HuH-7.5 (cell line): ENCODE measurements around the gene NEMF.
"Not testable (repeated sequence)": the region's sequence is repeated elsewhere in the genome, so short reads cannot be mapped to it uniquely, and the experiment has no call there.

Source experiments
- DNase-seq: peaks from one replicate; pipeline ENCODE4 v3.0.0; 2011; ENCODE audit warnings: low spot score

NEMF gene

DNA sequence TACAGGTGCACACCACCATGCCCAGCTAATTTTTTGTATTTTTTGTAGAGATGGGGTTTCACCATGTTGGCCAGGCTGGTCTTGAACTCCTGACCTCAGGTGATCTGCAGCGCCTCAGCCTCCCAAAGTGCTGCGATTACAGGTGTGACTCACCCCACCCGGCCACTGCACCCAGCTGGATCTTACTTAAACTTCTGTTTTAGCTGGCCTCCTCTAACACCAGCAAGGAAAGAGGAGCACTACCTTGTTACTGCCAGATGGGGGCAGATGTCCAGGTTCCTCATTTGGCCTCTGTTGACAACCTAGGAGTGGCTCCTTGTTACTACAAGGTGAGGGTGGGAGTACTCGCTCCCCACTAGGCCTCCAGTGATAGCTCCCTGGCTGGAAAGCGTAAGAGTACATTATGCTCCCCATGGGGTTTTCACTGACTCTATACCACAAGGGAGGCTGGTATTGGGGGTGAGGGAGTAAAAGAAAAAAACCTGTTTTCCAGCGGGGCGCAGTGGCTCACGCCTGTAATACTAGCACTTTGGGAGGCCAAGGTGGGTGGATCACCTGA lies 27.1 kb upstream of the NEMF start:
- no peak for DNase-seq

- no peak for DNase-seq
These were observed 24.1 kb upstream of the NEMF start for GRCh38 chr14:49876563-49877127.

DNA sequence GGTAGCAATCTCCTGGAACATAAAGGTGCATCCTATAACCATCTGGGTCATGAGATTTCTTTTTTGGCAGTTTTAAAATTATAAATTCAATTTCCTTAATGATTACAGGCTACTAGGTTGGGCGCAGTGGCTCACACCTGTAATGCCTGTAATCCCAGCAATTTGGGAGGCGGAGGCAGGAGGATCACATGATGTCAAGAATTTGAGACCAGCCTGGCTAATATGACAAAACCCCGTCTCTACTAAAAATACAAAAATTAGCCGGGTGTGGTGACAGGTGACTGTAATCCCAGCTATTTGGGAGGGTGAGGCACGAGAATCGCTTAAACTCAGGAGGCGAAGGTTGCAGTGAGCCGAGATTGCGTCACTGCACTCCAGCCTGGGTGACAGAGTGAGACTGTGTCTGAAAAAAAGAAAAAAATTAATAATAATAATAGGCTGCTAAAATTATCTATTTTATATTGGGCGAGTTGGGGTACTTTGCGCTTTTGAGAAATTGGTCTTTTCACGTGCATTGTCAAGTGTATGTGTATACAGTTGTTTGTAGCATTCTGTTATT lies 23.1 kb upstream of the NEMF start:
- DNase-seq = no peak

DNA sequence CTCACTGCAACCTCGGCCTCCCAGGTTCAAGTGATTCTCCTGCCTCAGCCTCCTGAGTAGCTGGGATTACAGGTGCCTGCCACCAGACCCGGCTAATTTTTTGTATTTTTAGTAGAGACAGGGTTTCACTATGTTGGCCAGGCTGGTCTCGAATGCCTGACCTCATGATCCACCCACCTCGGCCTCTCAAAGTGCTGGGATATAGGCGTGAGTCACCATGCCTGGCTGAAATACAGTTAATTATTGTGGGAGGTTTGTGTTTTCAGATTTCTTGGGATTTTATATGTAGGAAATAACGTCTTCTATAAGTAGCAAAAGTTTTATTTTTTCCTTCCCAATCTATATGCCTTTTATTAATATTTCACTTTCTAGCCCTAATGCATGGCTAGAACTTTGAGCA lies 21.0 kb upstream of the NEMF start:
- not testable (repeated sequence) for DNase-seq

- DNase-seq = no peak
These were observed 18.3 kb upstream of the NEMF start for GRCh38 chr14:49870908-49871307.

DNA sequence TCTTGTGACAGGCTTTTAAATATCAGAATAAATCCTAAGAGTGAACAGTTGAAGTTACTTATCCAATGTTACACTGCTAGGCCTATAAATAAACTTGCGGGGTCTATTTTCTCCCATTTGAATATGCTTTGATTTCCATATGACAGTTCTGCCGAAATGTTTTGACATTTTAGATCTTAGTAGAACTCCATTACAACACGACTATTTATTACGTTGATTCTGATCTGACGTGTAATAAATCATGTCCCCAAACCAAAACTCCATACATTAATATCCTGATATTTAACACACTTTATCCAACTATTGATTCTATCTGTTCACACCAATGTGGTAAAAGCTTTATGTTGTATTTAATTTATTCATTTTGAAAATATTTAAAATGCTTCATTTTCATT lies 16.1 kb upstream of the NEMF start:
- no peak for DNase-seq

GRCh38 chr14:49867831-49868719 lies 15.5 kb upstream of the NEMF start:
- DNase-seq = peak; percentile 75

DNA sequence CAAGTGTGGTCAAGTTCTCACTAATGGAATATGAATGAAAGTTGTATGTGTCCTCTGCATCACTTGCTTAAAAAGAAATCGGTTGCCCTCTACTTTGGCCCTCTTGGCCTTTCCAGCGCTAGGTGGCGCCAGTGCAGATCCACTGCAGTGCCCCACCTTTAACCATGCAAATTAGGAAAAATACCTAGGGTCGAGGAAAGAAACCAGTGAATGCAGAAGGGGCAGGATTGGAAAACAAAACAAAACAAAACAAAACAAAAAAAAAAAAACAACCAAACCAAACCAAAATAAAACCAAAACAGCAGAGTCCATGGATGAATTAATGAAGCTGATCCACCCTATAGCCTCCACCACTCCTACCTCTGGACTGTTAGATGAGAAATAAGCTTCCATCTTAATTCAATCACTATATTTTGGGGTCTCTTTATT lies 12.9 kb upstream of the NEMF start:
- peak; percentile 13 for DNase-seq

GRCh38 chr14:49863487-49864281 lies 11.1 kb upstream of the NEMF start:
- DNase-seq = no peak

- DNase-seq = no peak
These were observed 9.6 kb upstream of the NEMF start for GRCh38 chr14:49862089-49862673.

- DNase-seq = no peak
These were observed 9.1 kb upstream of the NEMF start for GRCh38 chr14:49861699-49862088.

- no peak for DNase-seq
These were observed 8.6 kb upstream of the NEMF start for GRCh38 chr14:49860988-49861698.

DNA sequence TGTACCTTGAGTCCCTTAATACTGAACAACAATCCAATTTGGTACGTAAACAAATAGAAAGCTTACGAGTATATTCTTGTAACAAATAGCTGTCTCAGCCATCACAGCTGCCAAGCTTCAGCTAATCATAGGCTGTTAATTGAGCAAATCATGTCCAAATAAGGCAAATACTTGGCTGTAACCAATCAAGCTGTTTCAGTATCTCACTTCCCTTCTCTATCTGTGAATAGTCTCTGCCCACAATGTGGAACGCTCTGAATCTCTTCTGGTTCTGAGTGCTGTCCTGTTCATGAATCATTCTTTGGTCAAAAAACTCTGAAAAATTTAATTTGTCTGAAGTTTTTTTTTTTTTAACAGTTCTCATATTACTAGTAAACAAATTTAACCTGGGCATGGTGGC lies 5.8 kb upstream of the NEMF start:
- DNase-seq = no peak

GRCh38 chr14:49857427-49858003 lies 4.9 kb upstream of the NEMF start:
- no peak for DNase-seq

DNA sequence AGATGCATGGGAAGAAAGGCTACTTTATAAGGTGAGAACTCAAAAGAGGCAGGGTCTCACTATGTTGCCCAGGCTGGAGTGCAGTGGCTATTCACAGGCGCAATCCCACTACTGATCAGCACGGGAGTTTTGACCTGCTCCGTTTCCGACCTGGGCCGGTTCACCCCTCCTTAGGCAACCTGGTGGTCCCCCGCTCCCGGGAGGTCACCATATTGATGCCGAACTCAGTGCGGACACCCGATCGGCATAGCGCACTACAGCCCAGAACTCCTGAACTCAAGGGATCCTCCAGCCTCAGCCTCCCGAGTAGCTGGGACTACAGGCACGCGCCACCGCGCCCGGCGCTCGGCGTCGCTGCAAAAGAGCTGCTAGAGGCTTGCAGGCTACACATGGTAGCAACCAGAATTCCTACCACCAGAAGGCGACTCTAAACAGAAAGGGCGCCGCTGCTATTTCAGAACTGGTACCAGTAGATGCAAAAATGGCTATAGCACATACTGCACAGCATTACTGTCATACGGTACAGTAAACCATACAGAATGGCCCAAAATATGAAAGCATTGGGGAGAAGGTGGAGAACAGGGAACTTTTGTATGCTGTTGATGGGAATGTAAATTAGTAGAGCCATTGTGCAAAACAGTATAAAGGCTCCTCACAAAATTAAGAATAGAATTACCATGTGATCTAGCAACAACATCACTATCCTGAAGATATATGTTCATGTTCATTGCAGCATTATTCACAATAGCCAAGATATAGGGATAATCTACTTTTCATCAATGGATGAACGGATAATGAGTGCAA lies 1.2 kb upstream of the NEMF start:
- peak; percentile 32 for DNase-seq

GRCh38 chr14:49853158-49853477 lies 530 bp upstream of the NEMF start:
- DNase-seq = no peak

DNA sequence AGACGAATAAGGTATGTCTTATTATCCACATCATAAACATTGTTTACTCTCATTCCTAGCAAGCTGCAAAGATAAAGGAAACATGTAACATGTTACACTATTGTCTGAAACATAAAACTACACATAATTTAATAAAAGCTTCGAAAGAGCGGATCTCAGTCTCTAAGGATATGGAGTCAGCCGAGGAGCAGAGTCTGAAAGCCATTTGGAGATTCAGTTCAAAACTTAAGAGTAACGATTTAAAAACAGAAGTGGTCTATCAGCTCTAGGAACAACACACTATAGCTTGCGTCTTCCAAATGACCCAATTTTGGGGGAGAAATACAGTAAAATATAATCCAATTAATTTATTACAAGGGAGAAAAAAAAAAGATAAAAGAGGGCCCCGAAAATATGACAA lies 775 bp downstream of the NEMF start:
- no peak for DNase-seq

- no peak for DNase-seq
These were observed 3.3 kb downstream of the NEMF start for GRCh38 chr14:49849213-49849847.

DNA sequence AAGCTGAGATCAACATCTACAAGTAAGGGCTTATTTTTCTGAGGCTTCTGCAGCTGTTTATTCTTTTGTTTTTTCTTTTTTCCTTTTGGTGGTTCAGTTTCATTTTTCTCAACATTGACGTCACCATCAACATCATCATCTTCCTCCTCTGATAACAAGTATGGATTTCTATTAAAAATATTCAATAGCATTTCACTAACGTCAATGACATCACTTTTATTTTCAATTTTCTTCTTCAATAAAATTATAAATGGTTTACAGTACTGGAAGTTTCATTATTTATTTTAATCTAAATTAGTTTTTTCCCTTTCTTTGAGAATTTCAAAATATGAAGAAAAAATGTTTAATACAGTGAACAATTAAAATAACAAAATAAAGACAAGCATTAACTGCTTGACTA lies 23.9 kb downstream of the NEMF start:
- DNase-seq = no peak

DNA sequence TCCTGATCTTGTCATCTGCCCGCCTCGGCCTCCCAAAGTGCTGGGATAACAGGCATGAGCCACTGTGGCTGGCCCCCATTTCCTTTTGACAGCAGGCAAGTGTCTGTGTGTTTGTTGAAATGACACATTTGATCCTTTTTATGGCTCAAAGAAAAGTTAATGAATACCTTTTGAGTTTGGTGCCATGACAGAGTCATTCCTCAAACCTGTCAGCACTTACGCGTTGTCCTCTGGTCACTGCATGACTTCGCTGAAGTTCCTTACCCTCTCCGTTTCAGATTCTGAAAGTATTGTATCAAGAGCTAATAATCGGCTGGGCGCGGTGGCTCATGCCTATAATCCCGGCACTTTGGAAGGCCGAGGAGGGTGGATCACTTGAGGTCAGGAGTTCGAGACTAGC lies 32.4 kb downstream of the NEMF start:
- no peak for DNase-seq
